IPS-NIHi11 (cell line): ENCODE results near the gene AAGAB.

Source experiments
- DNase-seq: peaks from one replicate; pipeline ENCODE4 v3.0.0; 2012; ENCODE audit warnings: mixed read lengths, low spot score

AAGAB gene

GRCh38 chr15:67208396-67208795 is 46.1 kb downstream of the AAGAB start:
- DNase-seq = no peak

- DNase-seq = no peak
Observed at GRCh38 chr15:67207555-67208207, 46.8 kb downstream of the AAGAB start.

- DNase-seq = no peak
Observed at GRCh38 chr15:67202991-67203390, 51.5 kb downstream of the AAGAB start.

GRCh38 chr15:67202091-67202490 is 52.4 kb downstream of the AAGAB start:
- no peak for DNase-seq

- no peak for DNase-seq
Observed at GRCh38 chr15:67201136-67201535, 53.3 kb downstream of the AAGAB start.

- DNase-seq = no peak
Observed at GRCh38 chr15:67199881-67200763, 54.3 kb downstream of the AAGAB start.

GRCh38 chr15:67199391-67199790 is 55.1 kb downstream of the AAGAB start:
- DNase-seq = no peak

GRCh38 chr15:67198157-67198754 is 56.2 kb downstream of the AAGAB start:
- DNase-seq = no peak

GRCh38 chr15:67197364-67197695 is 57.1 kb downstream of the AAGAB start:
- no peak for DNase-seq

- DNase-seq = no peak
Observed at GRCh38 chr15:67196672-67197363, 57.6 kb downstream of the AAGAB start.

GRCh38 chr15:67196222-67196621 is 58.2 kb downstream of the AAGAB start:
- DNase-seq = no peak

GRCh38 chr15:67195305-67195704 is 59.2 kb downstream of the AAGAB start:
- no peak for DNase-seq

- no peak for DNase-seq
Observed at GRCh38 chr15:67194171-67195114, 60.0 kb downstream of the AAGAB start.

- no peak for DNase-seq
Observed at GRCh38 chr15:67193223-67193990, 61.1 kb downstream of the AAGAB start.

GRCh38 chr15:67192185-67192820 is 62.2 kb downstream of the AAGAB start:
- no peak for DNase-seq

- no peak for DNase-seq
Observed at GRCh38 chr15:67190813-67191212, 63.6 kb downstream of the AAGAB start.

GRCh38 chr15:67190326-67190725 is 64.1 kb downstream of the AAGAB start:
- DNase-seq = no peak

- no peak for DNase-seq
Observed at GRCh38 chr15:67189326-67190051, 65.0 kb downstream of the AAGAB start.

- no peak for DNase-seq
Observed at GRCh38 chr15:67188551-67189218, 65.8 kb downstream of the AAGAB start.
